Activated CD4-positive, alpha-beta T cell treated with anti-CD3 and anti-CD28 coated beads, Interleukin-2, amount 50 U/mL, for 48 hours (primary cell): Measurements from ENCODE around the gene RRAGC.
A peak's percentile ranks its signal among the peaks of the same experiment; 100 is the strongest.
"Not testable (repeated sequence)": the region's sequence is repeated elsewhere in the genome, so short reads cannot be mapped to it uniquely, and the experiment has no call there.

Source experiments
- DNase-seq, 2 experiments: peaks; one replicate each; pipeline ENCODE4 v3.0.0-alpha.2; 2020

RRAGC gene

DNA sequence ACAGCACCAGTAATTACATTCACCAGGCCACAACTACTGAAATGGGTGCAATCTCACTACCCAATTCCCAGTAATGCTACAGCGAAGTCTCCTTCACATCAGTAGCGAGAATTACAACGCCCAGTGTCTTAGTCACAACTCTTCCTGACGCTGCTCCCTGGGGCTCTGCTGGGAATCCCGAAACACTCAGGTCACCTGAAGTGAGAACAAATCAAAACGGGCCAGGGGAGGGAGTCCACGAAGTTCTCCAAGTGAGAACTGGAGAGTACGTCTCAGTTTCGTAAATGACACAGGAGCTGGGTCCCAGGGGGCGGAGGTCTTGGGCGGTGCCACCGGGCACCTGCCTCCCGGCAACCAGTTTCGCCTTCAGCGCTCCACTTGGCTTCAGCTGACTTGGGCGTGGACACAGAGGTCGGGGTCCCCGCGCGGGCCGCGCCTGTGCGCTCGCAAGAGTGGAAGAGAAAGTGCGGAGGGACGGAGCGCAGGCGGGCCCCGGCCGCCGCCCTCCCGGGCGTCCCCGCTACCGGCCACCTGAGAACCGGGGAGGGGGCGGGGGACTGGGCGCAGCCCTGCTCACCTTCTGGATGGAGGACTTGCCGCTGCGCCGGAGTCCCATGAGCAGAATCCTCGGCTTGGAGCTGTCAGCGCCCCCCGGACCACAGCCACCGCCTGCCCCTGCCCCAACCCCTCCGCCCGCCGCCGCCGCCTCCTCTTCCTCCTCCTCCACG, 575 bp downstream of the RRAGC start:
- peak; percentile 66 to 75 for DNase-seq

DNA sequence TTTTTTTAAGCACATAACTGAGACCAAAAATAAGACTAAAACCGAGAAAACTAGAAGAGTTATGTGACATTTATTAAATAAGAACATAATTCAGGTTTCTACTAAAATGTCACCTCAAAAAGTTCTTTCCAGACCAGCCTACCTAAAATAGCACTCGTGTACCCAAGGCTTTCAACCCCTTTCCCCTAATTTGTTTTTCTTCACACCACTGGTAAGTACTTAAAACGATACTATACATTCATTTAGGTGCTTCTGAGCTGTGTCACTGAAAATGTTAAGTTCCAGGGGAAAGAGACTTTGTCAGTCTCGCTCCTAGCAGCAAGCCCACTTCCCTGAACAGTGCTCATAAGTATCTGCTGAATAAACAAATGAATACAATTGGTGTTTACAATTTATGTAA, 6.8 kb downstream of the RRAGC start:
- peak in 1 of 2 experiments; percentile 27 for DNase-seq

DNA sequence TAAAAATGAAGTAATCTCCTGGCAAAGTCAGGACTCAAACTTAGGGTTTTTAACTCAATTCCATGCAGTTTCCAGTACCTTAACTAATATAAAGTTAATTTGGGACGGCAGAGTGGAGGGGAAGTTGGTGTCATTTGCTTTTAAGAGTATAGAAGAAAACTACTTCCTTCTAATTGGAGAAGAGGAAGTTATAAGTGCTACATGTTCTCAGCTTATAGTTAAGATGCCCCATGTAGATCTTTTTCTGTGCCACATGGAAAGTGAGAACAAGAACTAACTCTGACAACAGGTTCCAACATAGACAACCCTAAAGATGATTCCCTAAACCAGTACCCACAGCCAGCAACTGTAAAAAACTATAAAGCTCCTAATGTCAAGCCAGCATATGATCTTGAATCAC, 11.5 kb downstream of the RRAGC start:
- no peak for DNase-seq

DNA sequence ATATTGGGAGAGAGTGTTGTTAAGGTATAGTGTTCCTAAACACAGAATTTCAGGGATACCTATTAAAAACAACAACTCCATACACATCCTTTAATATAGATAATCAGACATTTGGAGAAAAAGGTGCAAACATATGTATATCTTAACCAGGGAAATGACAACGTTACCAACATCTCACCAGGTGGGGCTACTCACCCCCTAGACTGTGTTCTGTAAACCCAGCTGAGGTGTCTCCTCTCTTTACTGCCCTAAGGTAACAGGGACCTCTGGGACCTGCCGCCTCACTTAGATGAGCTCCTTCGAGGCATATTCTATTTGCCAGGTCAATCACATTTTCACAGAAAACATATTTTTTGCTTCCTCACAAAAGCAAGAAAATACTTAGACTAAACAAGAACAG, 13.4 kb downstream of the RRAGC start:
- no peak for DNase-seq

DNA sequence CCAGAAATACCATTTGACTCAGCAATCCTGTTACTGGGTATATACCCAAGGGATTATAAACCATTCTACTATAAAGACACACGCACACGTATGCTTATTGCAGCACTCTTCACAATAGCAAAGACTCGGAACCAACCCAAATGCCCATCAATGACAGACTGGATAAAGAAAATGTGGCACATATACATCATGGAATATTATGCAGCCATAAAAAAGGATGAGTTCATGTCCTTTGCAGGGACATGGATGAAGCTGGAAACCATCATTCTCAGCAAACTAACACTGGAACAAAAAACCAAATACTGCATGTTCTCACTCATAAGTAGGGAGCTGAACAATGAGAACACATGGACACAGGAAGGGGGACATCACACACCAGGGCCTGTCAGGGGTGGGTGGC, 14.5 kb downstream of the RRAGC start:
- not testable (repeated sequence) for DNase-seq

DNA sequence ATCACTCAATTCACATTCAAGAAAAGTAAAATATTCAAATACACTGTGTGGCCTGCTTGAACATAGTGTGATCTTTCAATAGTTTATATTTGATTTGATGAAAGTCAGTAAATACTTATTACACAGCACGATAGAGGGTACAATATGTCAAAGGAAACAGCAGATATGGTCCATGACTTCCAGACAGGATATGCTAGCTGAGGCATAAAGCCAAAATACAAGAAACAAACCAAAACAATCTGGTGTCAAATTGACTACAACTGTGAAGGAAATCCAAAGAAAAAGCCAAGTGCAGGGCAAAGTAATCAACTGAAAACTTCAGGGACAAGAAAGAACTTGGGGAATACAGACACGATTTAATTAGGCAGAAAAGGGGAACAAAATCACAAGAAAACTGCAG, 19.3 kb downstream of the RRAGC start:
- no peak for DNase-seq

DNA sequence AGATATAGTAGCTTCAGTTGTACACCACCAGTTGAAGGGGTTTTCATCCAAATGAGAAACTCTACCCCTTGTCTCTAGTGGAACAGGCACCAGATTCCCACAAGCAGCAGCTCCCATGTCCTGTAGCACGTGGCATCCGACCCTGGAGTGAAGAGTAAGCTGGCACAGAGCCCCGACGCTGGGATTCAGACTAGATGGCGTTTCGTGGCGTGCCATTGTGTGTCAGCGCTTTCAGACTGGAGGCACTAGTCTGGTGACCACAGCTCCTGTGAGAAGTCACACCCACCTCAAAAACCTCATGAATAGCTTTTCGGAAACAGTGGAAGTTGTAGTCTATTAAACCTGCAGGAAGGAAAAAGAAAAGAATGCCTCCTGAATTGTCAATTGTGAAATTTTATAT, 20.2 kb downstream of the RRAGC start:
- DNase-seq = no peak

DNA sequence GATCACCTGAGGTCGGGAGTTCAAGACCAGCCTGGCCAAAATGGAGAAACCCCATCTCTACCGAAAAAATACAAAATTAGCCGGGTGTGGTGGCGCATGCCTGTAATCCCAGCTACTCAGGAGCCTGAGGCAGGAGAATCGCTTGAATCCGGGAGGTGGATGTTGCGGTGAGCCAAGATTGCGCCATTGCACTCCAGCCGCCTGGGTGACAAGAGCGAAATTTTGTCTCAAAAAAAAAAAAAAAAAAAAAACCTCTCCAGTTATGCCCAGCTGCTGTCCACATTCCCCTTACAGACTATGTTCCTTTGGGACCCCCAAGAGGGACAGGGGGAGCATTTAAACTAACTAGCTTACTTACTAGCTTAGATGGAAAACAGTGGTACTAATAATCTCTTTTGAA, 23.3 kb downstream of the RRAGC start:
- not testable (repeated sequence) for DNase-seq

DNA sequence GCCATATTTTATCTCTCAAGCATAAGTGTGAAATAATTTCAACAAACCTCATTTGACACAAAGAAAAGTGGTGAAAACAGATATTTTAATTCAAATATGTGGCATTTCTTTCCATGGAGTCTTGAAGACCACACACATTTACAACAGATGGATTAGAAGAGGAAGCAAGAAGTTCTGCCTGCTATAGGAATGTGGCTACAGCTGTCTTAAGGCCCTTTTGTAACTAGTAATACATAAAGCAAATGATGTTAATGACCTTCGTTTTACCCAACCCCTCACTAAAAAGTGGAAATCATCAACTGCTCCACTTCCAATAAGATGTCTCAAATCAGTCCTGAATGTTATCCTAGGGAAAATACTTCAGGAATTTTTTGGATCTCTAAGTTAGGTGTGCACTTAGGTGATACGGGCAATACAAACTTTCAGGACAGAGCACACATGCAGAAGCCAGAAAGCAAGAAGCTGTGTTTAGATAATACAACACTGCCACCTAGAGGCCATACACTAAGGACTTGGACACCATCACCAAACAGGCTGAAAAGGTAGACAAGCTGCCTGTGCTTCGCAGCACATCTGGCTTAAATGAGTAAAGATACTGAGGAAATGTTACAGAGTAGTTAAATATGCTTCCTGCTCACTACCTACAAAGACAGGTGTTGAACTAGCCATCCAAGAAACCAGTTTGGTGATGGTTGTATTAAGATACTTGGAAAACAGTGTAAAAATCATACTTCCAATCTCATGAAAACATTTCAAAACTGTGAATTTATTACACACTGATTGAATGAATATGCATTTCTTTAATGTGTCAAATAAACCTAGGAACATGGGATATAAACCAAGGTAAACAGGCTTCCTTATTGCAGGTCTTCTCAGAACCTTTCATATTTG, 24.4 kb downstream of the RRAGC start:
- DNase-seq = peak in 1 of 2 experiments; percentile 27

DNA sequence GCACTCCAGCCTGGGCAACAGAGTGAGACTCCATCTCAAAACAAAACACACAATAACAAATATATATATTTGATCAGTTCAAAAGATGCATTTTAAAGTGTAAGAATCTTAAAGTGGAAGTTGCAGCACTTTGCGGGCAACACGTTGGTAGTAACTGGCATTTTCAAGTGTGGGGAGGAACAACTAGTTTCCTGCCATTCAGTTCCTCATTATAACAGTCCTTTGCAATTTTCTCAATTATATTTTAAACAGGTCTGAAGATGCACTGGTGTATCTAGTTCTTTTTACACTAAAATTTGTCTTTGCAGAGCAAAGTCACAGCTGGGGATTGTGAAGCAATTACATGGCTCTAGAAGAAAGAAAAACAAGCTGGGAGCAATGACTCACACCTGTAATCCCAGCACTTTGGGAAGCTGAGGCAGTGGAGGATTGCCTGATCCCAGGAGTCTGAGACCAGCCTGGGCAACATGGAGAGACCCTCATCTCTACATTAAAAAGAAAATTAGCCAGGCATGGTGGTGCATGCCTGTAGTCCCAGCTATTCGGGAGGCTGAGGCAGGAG, 25.3 kb downstream of the RRAGC start:
- no peak for DNase-seq

DNA sequence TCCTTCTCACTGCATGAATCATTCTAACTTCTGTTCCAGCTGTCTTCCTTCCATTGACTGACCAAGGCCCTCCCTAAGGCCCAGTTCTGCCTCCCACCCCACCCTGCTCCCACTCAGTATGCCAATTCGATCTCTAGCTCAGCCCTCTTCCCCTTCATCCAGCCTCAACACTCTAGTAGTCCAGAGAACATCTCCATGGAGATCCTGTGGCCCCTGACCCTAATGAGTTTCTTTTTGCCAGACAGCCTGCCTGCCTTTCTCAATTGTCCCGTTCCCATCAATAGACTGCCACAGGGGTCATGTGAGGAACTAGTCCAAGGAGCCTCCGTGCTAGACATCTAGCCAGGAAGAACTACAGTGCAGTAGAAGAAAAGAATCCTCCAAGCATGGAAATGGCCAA, 26.4 kb downstream of the RRAGC start:
- no peak for DNase-seq

DNA sequence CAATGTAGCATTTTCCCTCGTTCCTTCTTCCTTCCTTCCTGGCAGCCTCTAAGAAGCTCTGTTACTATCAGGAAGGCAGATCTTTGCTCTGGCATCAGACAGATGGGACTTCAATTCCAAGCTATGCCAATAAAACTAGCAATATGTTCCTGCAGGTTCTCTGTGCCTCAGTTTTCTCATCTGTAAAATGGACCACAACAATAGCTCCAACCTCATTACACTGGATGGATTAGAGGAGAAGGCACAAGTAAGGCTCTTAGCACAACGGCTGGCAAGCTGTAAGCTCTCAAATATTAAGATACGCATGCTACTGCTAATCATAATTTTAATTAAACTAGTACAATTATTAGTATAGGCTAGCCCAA, 27.2 kb downstream of the RRAGC start:
- DNase-seq = no peak

DNA sequence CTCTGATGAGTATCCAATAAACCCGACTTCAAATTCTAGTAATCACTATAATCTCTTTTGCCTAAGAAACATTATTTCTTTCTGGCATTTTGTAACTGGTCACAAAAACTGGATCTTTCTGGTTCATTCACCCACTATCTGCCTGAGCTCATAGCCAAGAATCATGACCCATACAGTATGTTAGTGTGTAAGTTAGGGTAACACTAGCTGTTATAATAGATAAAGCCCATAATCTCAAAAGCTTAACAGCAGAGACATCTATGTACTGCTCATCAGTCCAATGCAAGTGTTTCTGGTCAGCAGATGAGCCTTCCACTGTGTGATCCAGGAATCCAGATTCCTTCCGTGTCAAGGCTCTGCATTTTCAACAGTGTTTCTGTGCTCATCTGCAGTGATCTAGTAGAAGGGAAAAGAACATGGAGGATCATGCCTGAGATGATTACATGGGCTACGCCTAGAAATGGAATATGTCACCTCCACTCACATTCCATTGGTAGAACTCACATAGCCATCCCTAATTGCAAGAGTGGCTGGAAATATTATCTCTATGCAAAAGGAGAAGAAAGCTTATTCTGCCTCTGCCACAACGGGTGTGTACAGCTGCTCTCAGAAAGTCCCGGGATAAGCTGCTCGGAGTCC, 27.7 kb downstream of the RRAGC start:
- DNase-seq = no peak

DNA sequence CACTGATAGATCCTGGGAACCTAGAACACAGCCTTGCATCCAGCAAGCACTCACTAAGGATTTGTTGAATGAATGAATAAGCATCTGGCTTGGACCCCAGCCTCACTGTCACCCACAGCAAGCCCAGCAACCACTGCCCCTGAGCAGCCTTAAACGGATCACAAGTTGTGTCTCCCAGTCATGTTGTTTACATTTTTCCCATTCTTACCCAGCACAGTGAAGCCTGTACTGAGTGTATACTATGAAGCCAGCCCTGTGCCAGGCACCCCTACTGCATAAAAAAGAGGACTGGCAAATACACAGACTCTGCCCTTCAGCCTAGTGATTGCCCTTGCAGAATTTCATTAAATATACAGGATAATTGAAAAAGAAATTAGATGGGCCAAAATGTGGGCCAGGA, 30.2 kb downstream of the RRAGC start:
- no peak for DNase-seq

DNA sequence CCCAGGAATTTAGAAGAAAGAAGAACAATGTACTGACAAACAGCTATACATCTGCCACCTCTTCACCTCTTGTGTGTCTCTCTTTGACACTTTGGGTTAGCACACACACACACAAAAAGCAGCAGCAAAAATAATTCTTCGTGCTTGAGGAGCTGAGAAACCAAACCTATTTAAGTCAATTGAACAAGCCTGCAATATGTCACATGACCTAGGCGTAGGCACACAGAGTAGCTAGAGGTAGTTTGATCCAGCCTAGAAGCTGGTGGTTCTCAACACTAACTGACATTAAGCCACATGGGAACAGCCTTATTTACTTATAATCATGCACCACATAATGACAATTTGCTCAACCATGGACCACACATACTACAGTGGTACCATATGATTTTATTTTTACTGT, 32.3 kb downstream of the RRAGC start:
- no peak for DNase-seq

DNA sequence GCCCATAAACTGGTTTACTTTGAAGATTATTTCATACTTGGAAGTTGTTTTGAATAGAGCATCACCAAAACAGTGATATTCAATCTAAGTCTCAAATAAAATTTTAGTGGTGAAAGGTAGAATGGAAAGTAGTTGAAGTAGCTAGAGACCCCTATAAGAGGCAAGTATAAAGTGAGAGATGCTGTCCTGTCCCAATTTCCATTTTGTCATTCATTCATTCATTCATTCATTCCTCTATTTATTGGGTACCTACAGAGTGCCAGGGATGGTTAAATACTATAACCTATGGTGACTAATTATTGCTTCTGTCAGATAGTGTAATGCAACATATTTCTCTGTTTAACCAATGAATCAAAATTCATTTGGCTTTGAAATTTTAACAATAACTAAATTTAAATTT, 32.7 kb downstream of the RRAGC start:
- DNase-seq = no peak

DNA sequence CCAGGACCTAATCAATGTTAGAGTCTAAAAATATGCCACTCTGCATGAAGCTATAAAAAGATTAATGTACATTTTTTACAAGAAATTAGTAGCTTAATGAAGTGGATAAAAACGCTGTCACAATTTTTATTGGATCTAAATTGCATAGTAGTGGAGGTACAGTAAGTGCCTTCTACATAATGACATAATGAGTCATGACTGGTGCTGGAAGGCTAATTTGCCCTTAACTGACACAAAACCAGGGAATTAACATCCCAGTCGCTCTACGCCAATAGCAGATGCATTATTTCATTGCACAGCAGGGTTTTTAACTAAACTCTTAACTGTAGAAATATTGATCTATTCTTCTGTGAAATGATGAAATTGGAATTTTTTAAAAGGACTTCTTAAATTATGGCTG, 33.3 kb downstream of the RRAGC start:
- DNase-seq = no peak

DNA sequence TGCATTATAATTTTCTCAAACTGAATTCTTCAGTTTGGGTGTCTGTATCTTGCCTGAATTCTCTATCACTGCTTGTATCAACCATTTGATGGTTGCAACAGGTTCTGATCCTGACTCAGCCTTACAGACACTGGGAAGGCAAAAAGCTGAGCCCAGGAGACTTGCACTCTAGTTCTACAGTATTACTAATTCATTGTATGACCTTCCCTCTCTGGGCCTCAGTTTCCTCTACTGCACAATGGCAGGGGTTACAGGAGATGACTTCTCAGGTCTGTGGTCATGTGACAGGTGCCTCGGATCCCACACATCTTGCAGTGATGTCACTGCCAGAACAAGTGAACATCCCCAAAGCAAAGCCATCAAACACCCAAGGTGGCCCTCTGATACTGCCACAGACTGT, 38.7 kb downstream of the RRAGC start:
- DNase-seq = no peak

DNA sequence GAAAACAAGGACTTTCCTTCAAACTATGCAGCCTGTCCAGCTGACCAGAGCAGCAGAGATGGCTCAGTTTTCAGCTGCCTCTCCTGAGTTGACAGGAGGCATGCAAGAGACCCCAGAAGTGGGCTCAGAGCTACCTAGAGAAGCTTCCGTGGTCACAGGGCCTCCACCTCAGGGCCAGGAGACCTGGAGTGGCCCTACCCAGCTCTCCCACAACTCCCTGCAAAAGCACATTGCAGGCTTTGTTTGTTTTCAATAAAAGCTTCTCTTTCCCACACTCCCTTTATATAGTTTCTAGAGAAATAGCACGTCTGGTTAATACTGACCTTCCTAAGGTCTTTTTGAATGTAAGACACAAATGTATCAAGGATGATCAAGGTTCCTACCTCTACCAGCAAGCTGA, 40.1 kb downstream of the RRAGC start:
- DNase-seq = no peak

DNA sequence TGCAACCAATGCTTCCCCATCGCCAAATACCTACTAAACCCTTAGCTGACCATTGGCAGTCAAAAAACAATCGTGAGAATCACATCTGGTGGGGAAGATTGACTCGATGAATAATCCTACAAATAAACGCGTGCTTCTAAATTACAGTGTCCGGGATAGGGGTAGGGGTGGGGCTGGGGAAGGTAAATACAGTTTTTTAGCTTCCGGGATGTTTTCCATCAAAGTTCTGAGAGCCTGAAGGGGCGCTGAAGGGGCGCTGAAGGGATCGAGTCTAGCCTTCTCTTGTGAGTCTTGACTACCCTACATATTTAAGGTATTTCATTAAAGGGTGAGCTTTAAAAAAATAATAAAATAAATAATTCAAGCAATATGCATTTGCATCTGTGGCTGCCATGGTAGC, 40.5 kb downstream of the RRAGC start:
- no peak for DNase-seq

DNA sequence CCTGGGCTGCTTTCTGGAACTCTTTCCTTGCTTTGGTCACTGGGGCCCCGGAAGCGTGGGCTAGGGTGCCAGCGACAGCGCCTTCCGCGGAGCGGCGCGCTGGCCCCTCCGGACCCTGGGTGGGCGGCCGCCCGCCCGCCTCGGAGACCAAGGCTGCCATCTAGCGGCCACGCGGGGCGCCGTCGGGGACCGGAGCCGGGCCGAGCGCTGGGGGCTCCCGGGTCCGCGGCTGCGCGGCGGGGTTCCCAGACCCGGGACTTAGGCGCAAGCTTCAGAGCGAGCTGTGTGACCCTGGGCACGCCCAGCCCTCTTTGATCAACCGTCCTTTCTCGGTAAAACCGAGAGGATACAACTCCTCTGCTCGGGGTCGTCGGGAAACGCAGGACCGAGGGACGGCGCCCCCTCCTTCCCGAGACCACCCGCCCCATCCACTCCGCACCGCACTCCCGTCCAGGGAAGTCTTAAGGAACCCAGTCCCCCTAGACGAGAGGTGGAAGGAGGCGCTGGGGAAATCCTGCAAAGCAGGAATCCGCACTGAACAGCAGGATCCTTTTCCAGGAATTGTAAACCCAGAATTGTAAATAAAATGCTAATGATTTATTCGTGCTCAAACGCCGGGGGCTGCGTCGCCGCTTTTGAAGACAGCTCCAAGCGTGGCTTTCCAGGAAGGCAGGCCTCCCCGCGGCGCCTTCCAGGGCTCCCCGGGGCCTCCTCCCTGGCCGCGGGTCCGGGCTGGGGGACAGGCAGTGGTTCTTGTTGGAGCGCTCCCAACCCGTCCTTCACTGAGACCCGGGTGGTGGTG, 41.2 kb downstream of the RRAGC start:
- peak; percentile 54 to 64 for DNase-seq

DNA sequence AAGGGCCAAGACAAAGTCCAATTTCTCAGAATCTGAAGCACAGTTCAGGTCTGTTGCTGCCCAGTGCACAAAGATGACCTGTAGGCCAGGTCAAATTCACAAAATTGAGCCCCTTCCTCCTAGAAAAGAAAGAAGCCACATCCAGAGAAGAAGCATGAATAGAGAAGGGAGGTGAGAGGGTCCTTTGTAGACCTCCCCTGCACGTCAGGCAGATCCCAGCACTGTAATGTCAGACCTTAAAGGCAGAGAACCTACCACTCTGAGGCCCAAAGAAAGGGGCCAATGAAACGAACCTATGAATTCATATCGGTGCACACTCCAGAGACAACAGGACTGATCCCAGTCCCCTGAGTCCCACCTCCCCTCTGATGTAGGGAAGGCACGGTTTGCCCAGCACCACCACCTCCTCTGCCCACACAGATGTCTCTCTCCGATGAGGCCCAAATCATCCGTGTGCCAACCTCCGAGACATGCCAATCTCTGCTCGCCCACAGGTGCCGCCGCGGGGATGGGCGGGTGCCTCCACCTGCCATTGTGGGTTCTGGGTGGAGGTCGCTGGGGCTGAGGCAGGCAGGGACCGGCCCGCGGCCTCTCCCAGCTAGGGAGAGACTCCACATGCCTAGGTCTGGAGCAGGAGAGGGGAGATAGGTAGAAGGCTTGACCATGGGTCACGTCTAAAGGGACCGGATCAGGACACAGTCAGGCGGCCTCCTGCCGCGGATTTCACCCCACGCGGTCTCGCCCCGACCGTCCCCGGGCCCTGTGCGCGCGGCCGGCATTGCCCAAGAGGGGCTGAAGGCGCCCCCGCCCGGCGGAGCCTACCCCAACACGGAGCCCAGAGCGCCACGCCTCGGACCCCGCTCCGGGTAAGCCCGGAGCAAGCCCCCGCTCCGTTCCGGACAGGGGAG, 42.1 kb downstream of the RRAGC start:
- no peak for DNase-seq
